Breast epithelium (tissue), 3 donors: ENCODE results near the gene PRR20G.

ENCODE experiments used
- POLR2A ChIP-seq: fragments of 450-650 bp; IDR thresholded peaks from one replicate; pipeline ENCODE4 v1.6.1; 2016; ENCODE audit warnings: antibody characterized with exemption, mild to moderate bottlenecking, moderate library complexity
- TF ChIP-seq, protein P1 (sequence below), 3 donors: fragments of 450-650 bp; IDR thresholded peaks; one replicate each; pipeline ENCODE4 v1.5.1; 2016 to 2017; ENCODE audit warnings: antibody characterized with exemption in 3 of 3, mild to moderate bottlenecking in 3 of 3, moderate library complexity in 3 of 3

DNA sequence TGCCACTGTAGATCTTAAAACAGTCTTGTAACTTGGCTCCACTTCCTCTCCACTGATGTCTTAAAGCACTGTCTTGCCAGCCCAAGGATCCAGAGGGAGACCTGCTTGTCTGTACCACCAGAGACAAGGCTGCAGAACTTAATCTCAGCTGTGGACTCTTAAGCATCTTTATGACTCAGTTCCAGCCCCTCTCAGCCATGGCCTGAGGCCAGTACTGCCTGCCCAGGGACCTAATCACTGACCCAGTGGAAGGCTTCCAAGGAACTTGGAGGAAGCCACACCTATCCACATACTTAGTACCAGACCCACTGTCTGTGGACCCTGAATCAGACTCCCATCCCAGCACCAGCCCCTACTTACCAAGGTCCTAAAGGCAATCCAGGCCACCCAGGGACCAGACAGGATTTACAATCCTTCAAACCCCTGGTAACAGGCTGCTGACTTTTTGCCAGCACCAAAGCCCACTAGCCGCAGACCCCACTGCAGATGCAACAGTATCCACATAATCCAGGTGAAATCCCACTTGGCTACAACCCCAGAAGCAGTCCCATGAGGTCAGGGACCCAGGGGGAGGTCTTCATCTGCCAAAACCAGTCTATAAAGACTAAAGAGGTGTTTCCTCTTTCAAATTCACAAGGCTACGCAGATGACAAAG lies 41.9 kb upstream of the PRR20G start:
- TF ChIP-seq, protein P1, sequence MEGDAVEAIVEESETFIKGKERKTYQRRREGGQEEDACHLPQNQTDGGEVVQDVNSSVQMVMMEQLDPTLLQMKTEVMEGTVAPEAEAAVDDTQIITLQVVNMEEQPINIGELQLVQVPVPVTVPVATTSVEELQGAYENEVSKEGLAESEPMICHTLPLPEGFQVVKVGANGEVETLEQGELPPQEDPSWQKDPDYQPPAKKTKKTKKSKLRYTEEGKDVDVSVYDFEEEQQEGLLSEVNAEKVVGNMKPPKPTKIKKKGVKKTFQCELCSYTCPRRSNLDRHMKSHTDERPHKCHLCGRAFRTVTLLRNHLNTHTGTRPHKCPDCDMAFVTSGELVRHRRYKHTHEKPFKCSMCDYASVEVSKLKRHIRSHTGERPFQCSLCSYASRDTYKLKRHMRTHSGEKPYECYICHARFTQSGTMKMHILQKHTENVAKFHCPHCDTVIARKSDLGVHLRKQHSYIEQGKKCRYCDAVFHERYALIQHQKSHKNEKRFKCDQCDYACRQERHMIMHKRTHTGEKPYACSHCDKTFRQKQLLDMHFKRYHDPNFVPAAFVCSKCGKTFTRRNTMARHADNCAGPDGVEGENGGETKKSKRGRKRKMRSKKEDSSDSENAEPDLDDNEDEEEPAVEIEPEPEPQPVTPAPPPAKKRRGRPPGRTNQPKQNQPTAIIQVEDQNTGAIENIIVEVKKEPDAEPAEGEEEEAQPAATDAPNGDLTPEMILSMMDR (IDR thresholded peaks at IDR 0.05): no peak
- TF ChIP-seq POLR2A: no peak
